NCI-H2227 (cell line): ENCODE measurements around the gene KDM5A.

Source experiments
- DNase-seq: peaks from one replicate; lab custom pipeline; 2025; ENCODE audit not compliant: unreplicated experiment; lab: John Stamatoyannopoulos, UW

Gene KDM5A

GRCh38 chr12:275812-276211 is 113.3 kb downstream of the KDM5A start:
- DNase-seq: no peak

DNA sequence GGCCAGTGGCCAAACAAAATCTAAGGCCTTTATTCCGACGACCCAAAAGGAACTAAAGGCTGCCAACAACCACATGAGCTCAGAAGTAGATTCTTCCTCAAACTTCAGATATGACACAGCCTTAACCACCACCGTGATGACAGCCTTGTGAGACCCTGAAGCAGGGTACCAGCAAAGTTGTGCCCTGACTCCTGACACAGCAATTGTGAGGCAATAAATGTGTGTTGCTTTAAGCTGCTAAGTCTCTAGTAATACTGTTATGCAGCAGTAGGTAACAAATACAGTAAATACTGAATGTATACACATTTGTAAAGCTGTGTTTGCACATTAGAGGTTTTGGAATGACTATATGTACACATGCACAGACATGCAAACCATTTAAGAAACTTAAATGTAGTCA is 115.7 kb downstream of the KDM5A start:
- DNase-seq: no peak

GRCh38 chr12:272942-273341 is 116.2 kb downstream of the KDM5A start:
- DNase-seq: no peak

DNA sequence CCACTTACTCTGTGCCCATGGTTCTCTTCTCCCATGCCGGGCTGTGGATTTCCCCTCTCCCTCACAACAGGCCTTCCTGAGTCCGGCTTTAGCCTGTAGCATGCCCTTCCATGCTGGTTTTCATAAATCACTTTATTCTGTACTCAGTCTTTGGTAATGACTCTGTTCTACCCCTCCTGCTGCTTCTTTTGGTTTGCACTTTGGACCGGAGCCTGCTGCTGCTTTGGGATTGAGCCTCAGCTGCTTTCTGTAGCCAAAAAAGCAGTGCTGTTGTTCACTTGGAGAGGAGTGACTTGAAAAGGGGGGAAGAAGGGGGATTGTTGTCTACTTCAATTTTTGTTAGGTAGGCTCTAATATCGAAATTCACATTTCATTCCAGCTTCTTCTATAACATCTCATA is 118.0 kb downstream of the KDM5A start:
- DNase-seq: no peak

DNA sequence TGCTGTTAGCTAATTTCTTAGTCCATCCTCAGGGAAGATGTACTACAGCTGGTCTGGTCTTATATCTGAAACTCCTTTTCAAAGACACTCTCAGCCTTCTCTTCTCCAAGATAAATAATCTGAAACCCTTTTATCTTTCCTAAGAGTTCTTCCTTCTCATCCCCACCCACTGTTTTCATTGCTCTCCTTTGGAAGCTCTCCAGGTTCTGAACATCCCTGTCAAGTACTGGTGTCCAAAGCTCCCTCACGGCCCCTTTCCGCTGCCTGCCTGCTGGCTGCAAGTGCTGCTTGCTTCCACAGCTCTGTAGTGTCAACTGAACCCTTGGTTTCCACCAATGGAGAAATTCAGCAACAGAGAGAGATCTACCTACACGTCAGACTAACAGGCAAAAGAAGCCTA is 119.9 kb downstream of the KDM5A start:
- peak; percentile 0 for DNase-seq

DNA sequence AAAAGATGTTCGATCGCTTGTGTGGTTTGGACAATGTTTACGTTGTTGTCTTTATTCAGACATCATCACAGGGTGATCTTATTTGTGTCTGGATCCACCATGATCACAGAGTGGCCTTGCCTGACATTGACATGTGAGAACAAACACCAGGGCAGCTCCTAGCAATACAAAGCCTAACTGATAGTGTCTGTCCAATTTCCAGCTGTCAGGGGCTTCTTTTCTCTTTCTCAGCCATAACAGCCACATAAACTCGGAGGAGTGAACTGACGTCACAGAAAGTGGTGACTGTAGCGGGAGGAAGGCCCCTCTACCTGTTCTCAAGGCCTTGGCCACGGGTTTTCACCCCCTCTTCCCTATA is 120.7 kb downstream of the KDM5A start:
- DNase-seq: peak; percentile 0

- DNase-seq: peak; percentile 0
These were observed 121.3 kb downstream of the KDM5A start for GRCh38 chr12:267581-268482.

GRCh38 chr12:265096-265495 is 124.0 kb downstream of the KDM5A start:
- no peak for DNase-seq

DNA sequence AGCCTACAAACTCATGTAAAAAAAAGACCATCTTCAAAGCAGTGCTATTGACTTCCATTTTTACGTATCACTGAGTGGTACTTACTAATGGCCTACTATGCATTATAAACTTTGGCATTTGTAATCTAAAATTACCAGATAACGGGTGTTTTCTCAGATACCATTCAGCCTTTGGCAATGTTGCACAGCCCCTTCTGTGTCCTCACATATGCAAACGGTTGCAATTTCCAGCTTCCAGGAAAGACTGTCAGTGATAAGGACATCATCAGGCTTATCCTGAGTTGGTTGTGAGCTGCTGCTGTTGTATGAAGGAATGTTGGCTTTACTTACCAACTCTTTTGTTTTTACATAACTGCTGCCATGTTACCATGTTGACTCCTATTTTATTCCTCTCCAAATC is 124.9 kb downstream of the KDM5A start:
- no peak for DNase-seq

DNA sequence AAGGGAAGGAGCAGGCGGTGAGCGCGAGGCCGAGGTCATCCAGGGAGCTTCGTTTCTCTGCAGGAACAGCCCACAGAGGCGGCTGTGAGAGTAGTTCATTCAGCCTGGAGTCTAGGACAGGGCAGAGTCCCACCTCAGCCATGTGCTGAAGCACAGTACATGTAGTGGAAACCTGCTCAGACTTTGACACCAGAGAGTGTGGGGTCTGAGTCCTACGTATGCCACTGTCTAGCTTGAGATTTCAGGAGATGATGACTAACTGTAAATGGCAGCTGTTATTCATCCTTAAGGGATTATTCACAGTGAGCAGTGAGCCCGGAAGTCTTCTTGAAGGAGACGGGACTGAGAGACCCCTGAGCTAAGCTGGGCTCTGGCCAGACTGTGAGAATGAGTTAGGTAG is 125.5 kb downstream of the KDM5A start:
- DNase-seq: no peak

GRCh38 chr12:262817-263216 is 126.3 kb downstream of the KDM5A start, which contains the start of gene SLC6A13:
Gene SLC6A13, minus strand, starts transcription at chr12:262836. Its CDS starts 2,784 bp downstream, at chr12:260052.
- DNase-seq: no peak

- DNase-seq: no peak
These were observed 127.0 kb downstream of the KDM5A start for GRCh38 chr12:262113-262512.

- no peak for DNase-seq
These were observed 131.4 kb downstream of the KDM5A start for GRCh38 chr12:257521-258321.

- DNase-seq: no peak
These were observed 132.2 kb downstream of the KDM5A start for GRCh38 chr12:256958-257357.

GRCh38 chr12:256225-256624 is 132.9 kb downstream of the KDM5A start:
- no peak for DNase-seq

GRCh38 chr12:254912-255311 is 134.2 kb downstream of the KDM5A start:
- DNase-seq: no peak

DNA sequence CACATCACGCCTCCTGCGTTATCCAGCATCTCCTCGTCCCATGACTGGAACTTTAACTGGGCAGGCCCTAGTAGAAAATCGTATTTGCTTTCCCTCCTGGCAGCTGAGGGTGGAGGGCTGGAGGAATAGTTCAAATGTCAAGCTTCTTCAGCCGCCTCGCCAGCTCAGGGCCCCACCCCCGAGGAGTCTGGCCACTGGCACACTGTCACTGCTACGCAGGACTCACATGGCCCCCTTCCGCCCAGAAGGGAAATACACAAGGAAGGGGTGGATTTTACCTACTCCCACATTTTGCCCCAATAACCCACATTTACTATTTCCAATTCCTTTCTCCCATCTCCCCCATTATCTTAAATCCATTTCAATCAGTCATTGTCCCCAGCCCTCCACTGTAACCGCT is 135.1 kb downstream of the KDM5A start:
- no peak for DNase-seq

GRCh38 chr12:253116-253831 is 135.8 kb downstream of the KDM5A start:
- DNase-seq: no peak

DNA sequence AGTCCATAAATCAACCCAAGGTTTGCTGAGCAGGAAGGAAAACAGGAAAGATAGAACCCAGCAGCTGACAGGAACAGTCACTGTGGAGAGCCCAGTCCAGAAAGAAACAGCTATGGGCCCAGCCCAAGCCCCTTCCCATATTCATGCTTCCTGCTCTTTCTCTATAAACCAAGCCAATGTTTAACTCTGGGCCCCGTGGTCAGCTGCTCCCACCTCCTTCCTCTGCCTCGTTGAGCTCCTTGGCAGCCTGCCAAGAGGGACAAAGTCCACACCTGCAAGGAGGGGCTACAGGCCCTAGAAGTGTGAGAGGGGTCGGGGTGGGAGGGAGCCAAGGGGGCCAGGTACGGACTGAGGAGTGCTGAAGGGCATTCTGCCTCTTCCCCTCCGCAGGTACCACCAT is 136.5 kb downstream of the KDM5A start:
- DNase-seq: no peak

- DNase-seq: no peak
These were observed 141.8 kb downstream of the KDM5A start for GRCh38 chr12:247271-247670.

DNA sequence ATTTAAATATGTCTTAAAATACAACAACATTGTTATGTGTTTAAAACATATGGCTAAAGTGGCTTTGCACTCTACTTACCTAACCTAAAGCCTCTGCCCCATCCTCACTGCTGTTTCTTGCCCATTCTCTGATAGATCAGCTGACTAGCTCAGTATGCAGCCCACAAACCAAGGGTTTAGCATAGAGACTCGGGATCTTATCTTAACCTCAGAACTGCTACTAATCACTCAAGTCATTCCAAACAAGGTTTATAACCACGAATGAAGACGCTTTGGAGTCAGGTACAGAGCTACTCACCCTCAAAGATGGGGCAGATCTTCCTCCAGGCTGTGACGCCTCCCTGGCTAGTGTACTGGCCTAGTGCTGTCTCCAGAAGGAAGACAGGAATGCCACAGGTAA is 145.7 kb downstream of the KDM5A start:
- no peak for DNase-seq

GRCh38 chr12:242496-242895 is 146.6 kb downstream of the KDM5A start:
- no peak for DNase-seq
